Left ventricle myocardium inferior (tissue), 1 donor: Measurements from ENCODE around the gene FGF12. TPM values are rescaled to one million over a fixed set of nuclear protein-coding genes. Genes with fewer than 3 reads are reported as not detected.

Source experiments
- DNase-seq: peaks from one replicate; pipeline ENCODE4 v3.0.0-alpha.2; 2020
- H3K27ac ChIP-seq: fragments of 200-600 bp; replicated peaks from 2 replicates; pipeline ENCODE4 v1.8.0; 2021
- H3K27me3 ChIP-seq: fragments of 200-600 bp; 2 replicates; pipeline ENCODE4 v1.8.0; 2021; ENCODE audit warnings: low read depth
- H3K36me3 ChIP-seq: fragments of 200-600 bp; 2 replicates; pipeline ENCODE4 v1.8.0; 2021
- H3K4me1 ChIP-seq: fragments of 200-600 bp; 2 replicates; pipeline ENCODE4 v1.8.0; 2021
- H3K4me3 ChIP-seq: fragments of 200-600 bp; 2 replicates; pipeline ENCODE4 v1.8.0; 2021; ENCODE audit warnings: mild to moderate bottlenecking, moderate library complexity
- H3K9me3 ChIP-seq: fragments of 200-600 bp; replicated peaks from 2 replicates; pipeline ENCODE4 v1.8.0; 2021
- intact Hi-C: fragments of 100-400 bp; cut with micrococcal nuclease; formaldehyde crosslinking; loops from one replicate; pipeline ENCODE4 v1.11.0; 2022
- total RNA-seq: library from RNA; stranded (reverse); fragmentation: NEBNext Ultra II Directional; extraction: Animal tissue kit (Norgen Biotek cat#: 25700); gene quantifications from one replicate; pipeline ENCODE4 v1.2.1, GENCODE V29; 2021
- TF ChIP-seq, protein P1 (sequence below): fragments of 200-600 bp; IDR thresholded peaks from 2 replicates; pipeline ENCODE4 v1.8.0; 2021; ENCODE audit warnings: antibody characterized with exemption, mild to moderate bottlenecking, borderline replicate concordance
- donor health status: DM: no; HTN: yes; CAD: no; lungs with severe emphysema.

The FGF12 gene
- total RNA-seq, 1 donor from 2014 or later: 325 TPM

GRCh38 chr3:192482809-192483208 is 244.5 kb downstream of the FGF12 start:
- Histone ChIP-seq H3K36me3 (no peaks in the 10 kb centered on the region), H3K27me3 (no peaks in the 10 kb centered on the region), H3K27ac (peak overlapping the region; percentile 38), H3K4me1 (peaks cover 54% of the 10 kb centered on the region), H3K4me3 (peak overlapping the region; percentile 48), H3K9me3 (no peaks in the 10 kb centered on the region)
- TF ChIP-seq, protein P1, sequence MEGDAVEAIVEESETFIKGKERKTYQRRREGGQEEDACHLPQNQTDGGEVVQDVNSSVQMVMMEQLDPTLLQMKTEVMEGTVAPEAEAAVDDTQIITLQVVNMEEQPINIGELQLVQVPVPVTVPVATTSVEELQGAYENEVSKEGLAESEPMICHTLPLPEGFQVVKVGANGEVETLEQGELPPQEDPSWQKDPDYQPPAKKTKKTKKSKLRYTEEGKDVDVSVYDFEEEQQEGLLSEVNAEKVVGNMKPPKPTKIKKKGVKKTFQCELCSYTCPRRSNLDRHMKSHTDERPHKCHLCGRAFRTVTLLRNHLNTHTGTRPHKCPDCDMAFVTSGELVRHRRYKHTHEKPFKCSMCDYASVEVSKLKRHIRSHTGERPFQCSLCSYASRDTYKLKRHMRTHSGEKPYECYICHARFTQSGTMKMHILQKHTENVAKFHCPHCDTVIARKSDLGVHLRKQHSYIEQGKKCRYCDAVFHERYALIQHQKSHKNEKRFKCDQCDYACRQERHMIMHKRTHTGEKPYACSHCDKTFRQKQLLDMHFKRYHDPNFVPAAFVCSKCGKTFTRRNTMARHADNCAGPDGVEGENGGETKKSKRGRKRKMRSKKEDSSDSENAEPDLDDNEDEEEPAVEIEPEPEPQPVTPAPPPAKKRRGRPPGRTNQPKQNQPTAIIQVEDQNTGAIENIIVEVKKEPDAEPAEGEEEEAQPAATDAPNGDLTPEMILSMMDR: no peak
- intact Hi-C loops: no loop called here
- no peak for DNase-seq

DNA sequence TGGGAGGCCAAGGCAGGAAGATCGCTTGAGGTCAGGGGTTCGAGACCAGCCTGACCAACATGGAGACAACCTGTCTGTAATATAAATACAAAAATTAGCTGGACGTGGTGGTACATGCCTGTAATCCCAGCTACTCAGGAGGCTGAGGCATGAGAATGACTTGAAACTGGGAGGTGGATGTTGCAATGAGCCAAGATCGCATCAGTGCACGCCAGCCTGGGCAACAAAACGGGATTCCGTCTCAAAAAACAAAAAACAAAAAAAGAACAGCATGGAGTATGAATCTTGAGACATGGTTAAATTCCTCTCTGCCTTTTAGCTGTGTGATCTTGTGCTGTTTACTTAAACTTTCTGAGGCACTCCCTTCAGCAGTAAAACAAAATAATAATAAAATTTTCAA is 244.9 kb downstream of the FGF12 start:
- Histone ChIP-seq H3K9me3 (no peaks in the 10 kb centered on the region), H3K4me3 (no peak overlapping the region), H3K27ac (no peak overlapping the region), H3K27me3 (no peaks in the 10 kb centered on the region), H3K36me3 (no peaks in the 10 kb centered on the region), H3K4me1 (peaks cover 52% of the 10 kb centered on the region)
- DNase-seq: no peak
- intact Hi-C loops: no loop called here
- TF ChIP-seq, protein P1: no peak

DNA sequence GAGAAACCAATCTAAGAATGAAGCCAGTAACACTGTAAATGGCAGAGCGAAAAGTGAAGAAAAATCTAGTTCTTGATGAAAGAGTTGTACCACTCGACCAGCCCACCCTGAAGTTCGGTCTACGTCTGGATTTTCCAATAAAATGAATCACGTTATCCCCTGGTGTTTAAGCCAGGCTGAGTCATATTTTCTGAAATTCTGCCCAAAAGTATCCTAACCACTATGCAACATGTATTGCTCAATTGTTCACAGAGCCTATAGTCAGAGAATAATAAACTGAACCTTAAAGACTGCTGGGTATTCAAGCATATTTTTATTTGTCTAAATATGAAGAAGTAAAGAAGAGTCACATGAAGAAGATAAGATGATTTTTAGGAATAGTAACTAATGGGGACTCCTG is 245.7 kb downstream of the FGF12 start:
- no peaks in the 10 kb centered on the region for H3K27me3 ChIP-seq
- intact Hi-C loops: no loop called here
- H3K4me3 ChIP-seq: no peak overlapping the region
- no peaks in the 10 kb centered on the region for H3K9me3 ChIP-seq
- no peak overlapping the region for H3K27ac ChIP-seq
- H3K36me3 ChIP-seq: no peaks in the 10 kb centered on the region
- TF ChIP-seq, protein P1: no peak
- DNase-seq: no peak
- H3K4me1 ChIP-seq: peaks cover 44% of the 10 kb centered on the region

- Histone ChIP-seq H3K4me3 (no peak overlapping the region), H3K9me3 (no peaks in the 10 kb centered on the region), H3K27ac (peak overlapping the region; percentile 24), H3K4me1 (peaks cover 13% of the 10 kb centered on the region), H3K36me3 (no peaks in the 10 kb centered on the region), H3K27me3 (no peaks in the 10 kb centered on the region)
- DNase-seq: no peak
- TF ChIP-seq, protein P1: peak; percentile 92
- intact Hi-C loops: loop anchor here (5.0 to 10.0 kb wide), 2 partner anchors 97 to 335 kb away; no protein-coding TSS in a partner anchor
Measured at GRCh38 chr3:192467230-192468140, 259.9 kb downstream of the FGF12 start.

GRCh38 chr3:192449036-192449435 is 278.3 kb downstream of the FGF12 start:
- H3K36me3 ChIP-seq: no peaks in the 10 kb centered on the region
- intact Hi-C loops: loop anchor here (10.0 kb wide), 1 partner anchor 264 kb away; no protein-coding TSS in a partner anchor
- TF ChIP-seq, protein P1: peak; percentile 43

More at GRCh38 chr3:192449036-192449435, 278.3 kb downstream of the FGF12 start:
- no peak for DNase-seq
- no peaks in the 10 kb centered on the region for H3K9me3 ChIP-seq
- no peaks in the 10 kb centered on the region for H3K27me3 ChIP-seq
- H3K27ac ChIP-seq: no peak overlapping the region
- H3K4me1 ChIP-seq: peaks cover 35% of the 10 kb centered on the region
- H3K4me3 ChIP-seq: no peak overlapping the region
